ENCODE data around the gene TRPV5. TPM values are rescaled to one million over a fixed set of nuclear protein-coding genes. Genes with fewer than 3 reads are reported as not detected.

TRPV5 gene
- total and polyA plus RNA-seq, 2 donors (not counting 3 experiments of a cell fraction or from before 2014, with no cell fraction given) = not detected

DNA sequence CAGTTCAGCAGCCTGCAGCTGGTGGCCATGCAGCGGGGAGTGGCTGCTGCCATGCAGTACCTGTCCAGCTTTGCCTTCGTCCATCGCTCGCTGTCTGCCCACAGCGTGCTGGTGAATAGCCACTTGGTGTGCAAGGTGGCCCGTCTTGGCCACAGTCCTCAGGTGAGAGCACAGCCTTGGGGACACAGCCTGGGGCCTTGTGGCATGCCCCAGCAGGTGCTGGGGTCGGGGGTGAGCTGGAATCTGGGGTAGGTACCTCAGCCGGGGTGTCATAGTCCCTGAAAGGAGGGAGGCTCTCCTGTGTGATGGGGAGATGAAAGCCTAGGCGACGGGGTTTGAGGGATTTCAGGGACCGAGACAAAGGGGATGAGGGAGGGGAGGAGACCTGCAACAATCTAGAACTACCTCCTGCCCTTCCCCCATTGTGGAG lies 64.5 kb downstream of the TRPV5 start:
- intact Hi-C loops (cut with micrococcal nuclease) = loop anchor here (1.0 kb wide), 1 partner anchor 39 kb away; no protein-coding TSS in a partner anchor
- H3K79me2 ChIP-seq (ENCODE audit: control insufficient read depth, insufficient read depth, low read length) = no peaks in the 10 kb centered on the region
- H3K27ac ChIP-seq (ENCODE audit: insufficient read depth, low read depth, low read length) = no peak overlapping the region
- H3K27me3 ChIP-seq (ENCODE audit: control insufficient read depth in 2 of 2, insufficient read depth in 2 of 2, low read length in 2 of 2) = no peaks in the 10 kb centered on the region
- CTCF ChIA-PET = interaction anchor here (0.7 kb wide), 1 partner anchor 237 kb away, joined by 5 read pairs; no protein-coding TSS in a partner anchor
- POLR2A ChIA-PET = no interaction called here
- no peak overlapping the region for H3K9ac ChIP-seq (replicated peaks; ENCODE audit: extremely low read depth, insufficient read depth, low read length)
- BruUV-seq (replicated peaks) = no TSS peak
- no peak for FAIRE-seq
- H3K36me3 ChIP-seq (ENCODE audit: control insufficient read depth in 2 of 2, extremely low read depth in 1 of 2, insufficient read depth in 2 of 2, low read length in 2 of 2) = no peaks in the 10 kb centered on the region
- dilution Hi-C loops (cut with MboI; ENCODE audit: extremely low pct_ligation_motif_present, low sequenced_read_pairs) = no loop called here
- no peak for DNase-seq (ENCODE audit: low read depth, low spot score)
- no peaks in the 10 kb centered on the region for H4K20me1 ChIP-seq (replicated peaks; ENCODE audit: control insufficient read depth, extremely low read depth, insufficient read depth, low read length)
- no peak overlapping the region for H2AFZ ChIP-seq (ENCODE audit: low read depth, low read length)
- H3K4me3 ChIP-seq (replicated peaks in 1 of 3; ENCODE audit: insufficient read depth in 1 of 3, low read depth in 1 of 3, low read length in 3 of 3) = no peak overlapping the region
- no peak overlapping the region for H3K4me2 ChIP-seq (ENCODE audit: insufficient read depth, low read length)
- H3K9me1 ChIP-seq (replicated peaks; ENCODE audit: control insufficient read depth, extremely low read depth, insufficient read depth, low read length) = no peaks in the 10 kb centered on the region
- H3K9me3 ChIP-seq (replicated peaks; ENCODE audit: control insufficient read depth, insufficient read depth, low read length) = no peaks in the 10 kb centered on the region
- H3K4me1 ChIP-seq (ENCODE audit: control insufficient read depth, extremely low read depth, insufficient read depth, low read length) = no peaks in the 10 kb centered on the region
- TF ChIP-seq FOS (IDR thresholded peaks at IDR 0.05; ENCODE audit: borderline replicate concordance, insufficient read depth, low read length) (no peak), JUN (IDR thresholded peaks at IDR 0.05; ENCODE audit: borderline replicate concordance, insufficient read depth, insufficient read length, low read depth) (no peak), MYC (IDR thresholded peaks at IDR 0.05; ENCODE audit: low read depth, low read length) (no peak)
- TF ChIP-seq, protein P1, sequence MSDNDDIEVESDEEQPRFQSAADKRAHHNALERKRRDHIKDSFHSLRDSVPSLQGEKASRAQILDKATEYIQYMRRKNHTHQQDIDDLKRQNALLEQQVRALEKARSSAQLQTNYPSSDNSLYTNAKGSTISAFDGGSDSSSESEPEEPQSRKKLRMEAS (IDR thresholded peaks at IDR 0.05; ENCODE audit: insufficient read depth, insufficient read length) = no peak
- TF ChIP-seq, protein P2, sequence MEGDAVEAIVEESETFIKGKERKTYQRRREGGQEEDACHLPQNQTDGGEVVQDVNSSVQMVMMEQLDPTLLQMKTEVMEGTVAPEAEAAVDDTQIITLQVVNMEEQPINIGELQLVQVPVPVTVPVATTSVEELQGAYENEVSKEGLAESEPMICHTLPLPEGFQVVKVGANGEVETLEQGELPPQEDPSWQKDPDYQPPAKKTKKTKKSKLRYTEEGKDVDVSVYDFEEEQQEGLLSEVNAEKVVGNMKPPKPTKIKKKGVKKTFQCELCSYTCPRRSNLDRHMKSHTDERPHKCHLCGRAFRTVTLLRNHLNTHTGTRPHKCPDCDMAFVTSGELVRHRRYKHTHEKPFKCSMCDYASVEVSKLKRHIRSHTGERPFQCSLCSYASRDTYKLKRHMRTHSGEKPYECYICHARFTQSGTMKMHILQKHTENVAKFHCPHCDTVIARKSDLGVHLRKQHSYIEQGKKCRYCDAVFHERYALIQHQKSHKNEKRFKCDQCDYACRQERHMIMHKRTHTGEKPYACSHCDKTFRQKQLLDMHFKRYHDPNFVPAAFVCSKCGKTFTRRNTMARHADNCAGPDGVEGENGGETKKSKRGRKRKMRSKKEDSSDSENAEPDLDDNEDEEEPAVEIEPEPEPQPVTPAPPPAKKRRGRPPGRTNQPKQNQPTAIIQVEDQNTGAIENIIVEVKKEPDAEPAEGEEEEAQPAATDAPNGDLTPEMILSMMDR (IDR thresholded peaks at IDR 0.05; ENCODE audit: extremely low read depth in 1 of 2, insufficient read depth in 1 of 2, low read depth in 1 of 2, low read length in 2 of 2) = no peak
